H1 (cell line): ENCODE data around the gene FAM149B1. TPM values are rescaled to one million over a fixed set of nuclear protein-coding genes. Genes with fewer than 3 reads are reported as not detected.

Experiments
- CTCF ChIA-PET: fragments of 300-600 bp; sonication (Branson Sonifier 250); formaldehyde crosslinking; loops from one replicate; lab custom pipeline; 2021; ENCODE audit not compliant: partially characterized antibody; lab: Charles Lee
- POLR2A ChIA-PET: fragments of 300-600 bp; sonication (Branson Sonifier 250); formaldehyde crosslinking; loops from one replicate; lab custom pipeline; 2021; ENCODE audit warnings: inconsistent platforms; ENCODE audit not compliant: partially characterized antibody; lab: Charles Lee
- DNase-seq, 2 experiments: peaks; one replicate each; pipeline versions ENCODE4 v3.0.0 to v3.0.0-alpha.2; 2010 to 2022; ENCODE audit warnings: low spot score in 2 of 2, low read depth in 1 of 2, mixed read lengths in 1 of 2
- FAIRE-seq: peaks from 2 replicates; lab custom pipeline; 2011; peaks lifted over from hg19 to GRCh38; lab: Jason Lieb, UNC
- H2AFZ ChIP-seq: 2 replicates; pipeline ENCODE4 v1.8.1; 2012; ENCODE audit warnings: low read length, inconsistent platforms
- H2AK5ac ChIP-seq: 2 replicates; pipeline ENCODE4 v1.6.1; 2013; ENCODE audit warnings: low read depth, low read length
- H2BK120ac ChIP-seq: replicated peaks from 2 replicates; pipeline ENCODE3; 2013; ENCODE audit warnings: low read depth, low read length, inconsistent platforms
- H2BK12ac ChIP-seq: 2 replicates; pipeline ENCODE4 v1.6.1; 2013; ENCODE audit warnings: low read depth, low read length
- H2BK15ac ChIP-seq: 2 replicates; pipeline ENCODE4 v1.6.1; 2013; ENCODE audit warnings: low read length
- H2BK20ac ChIP-seq: 2 replicates; pipeline ENCODE4 v1.6.1; 2013; ENCODE audit warnings: low read length
- H2BK5ac ChIP-seq: 2 replicates; pipeline ENCODE4 v1.6.1; 2013; ENCODE audit warnings: low read depth, low read length
- H3K14ac ChIP-seq: 2 replicates; pipeline ENCODE4 v1.6.1; 2013; ENCODE audit warnings: inconsistent platforms; ENCODE audit not compliant: insufficient read length
- H3K18ac ChIP-seq: 2 replicates; pipeline ENCODE4 v1.6.1; 2013; ENCODE audit warnings: low read length; ENCODE audit errors: extremely low read depth
- H3K23ac ChIP-seq: 2 replicates; pipeline ENCODE4 v1.6.1; 2013; ENCODE audit warnings: inconsistent platforms; ENCODE audit not compliant: insufficient read length
- H3K23me2 ChIP-seq: 2 replicates; pipeline ENCODE4 v1.6.1; 2013; ENCODE audit warnings: low read depth, low read length
- H3K27ac ChIP-seq: 2 replicates; pipeline ENCODE4 v1.6.1; 2011; ENCODE audit warnings: low read depth, low read length, inconsistent platforms
- H3K27me3 ChIP-seq, 4 experiments: replicated peaks in 1 of 4; 1 replicate in 1 of 4; 2 replicates in 3 of 4; pipeline versions ENCODE4 v1.6.1 to v1.8.1; 2011 to 2013; ENCODE audit warnings: low read length in 3 of 4, mild to moderate bottlenecking in 3 of 4, inconsistent platforms in 2 of 4, mixed read lengths in 2 of 4, moderate library complexity in 1 of 4; ENCODE audit not compliant: control insufficient read depth in 3 of 4, insufficient read depth in 3 of 4; ENCODE audit errors: extremely low read depth in 1 of 4
- H3K36me3 ChIP-seq, 4 experiments: 2 replicates each; pipeline versions ENCODE4 v1.6.1 to v1.8.1; 2011 to 2013; ENCODE audit warnings: mild to moderate bottlenecking in 4 of 4, low read length in 3 of 4, moderate library complexity in 2 of 4, control low read depth in 1 of 4, inconsistent platforms in 1 of 4; ENCODE audit not compliant: insufficient read depth in 4 of 4, control insufficient read depth in 2 of 4
- H3K4ac ChIP-seq: replicated peaks from 2 replicates; pipeline ENCODE3; 2013; ENCODE audit warnings: low read length, low read depth, mixed read lengths, inconsistent platforms; ENCODE audit not compliant: insufficient read length
- H3K4me1 ChIP-seq, 4 experiments: replicated peaks in 1 of 4; 1 replicate in 1 of 4; 2 replicates in 3 of 4; pipeline versions ENCODE4 v1.6.1 to v1.8.1; 2011 to 2013; ENCODE audit warnings: low read length in 3 of 4, inconsistent platforms in 2 of 4, mixed read lengths in 1 of 4; ENCODE audit not compliant: insufficient read depth in 4 of 4, control insufficient read depth in 3 of 4
- H3K4me2 ChIP-seq, 2 experiments: 2 replicates each; pipeline versions ENCODE4 v1.6.1 to v1.8.1; 2011 to 2013; ENCODE audit warnings: low read depth in 2 of 2, low read length in 2 of 2, control low read depth in 1 of 2, inconsistent platforms in 1 of 2, mild to moderate bottlenecking in 1 of 2; ENCODE audit not compliant: insufficient read depth in 1 of 2
- H3K4me3 ChIP-seq, 4 experiments: fragments of 200-600, 300-600 bp in 1 of 4; sonication (generic), shearing (Covaris generic), sonication (Bioruptor Twin) in 1 of 4; 2 replicates each; pipeline versions ENCODE4 v1.5.1 to v1.8.1; 2011 to 2016; ENCODE audit warnings: low read length in 4 of 4, low read depth in 3 of 4, control low read depth in 2 of 4, inconsistent platforms in 2 of 4, mild to moderate bottlenecking in 2 of 4, mixed read lengths in 1 of 4, moderate library complexity in 1 of 4; ENCODE audit not compliant: insufficient read depth in 2 of 4; ENCODE audit errors: extremely low read depth in 1 of 4
- H3K56ac ChIP-seq: replicated peaks from 2 replicates; pipeline ENCODE3; 2013; ENCODE audit warnings: low read depth, mild to moderate bottlenecking, mixed read lengths, low read length, inconsistent platforms; ENCODE audit not compliant: insufficient read length
- H3K79me1 ChIP-seq: 2 replicates; pipeline ENCODE4 v1.6.1; 2013; ENCODE audit warnings: low read depth, low read length, control low read depth
- H3K79me2 ChIP-seq, 2 experiments: 2 replicates each; pipeline versions ENCODE4 v1.6.1 to v1.8.1; 2012 to 2013; ENCODE audit warnings: low read length in 2 of 2, mild to moderate bottlenecking in 2 of 2, inconsistent platforms in 1 of 2; ENCODE audit not compliant: insufficient read depth in 2 of 2, control insufficient read depth in 1 of 2
- H3K9ac ChIP-seq, 4 experiments: replicated peaks in 1 of 4; 1 replicate in 1 of 4; 2 replicates in 3 of 4; pipeline versions ENCODE4 v1.6.1 to v1.8.1; 2011 to 2013; ENCODE audit warnings: low read depth in 3 of 4, low read length in 3 of 4, control low read depth in 2 of 4, mild to moderate bottlenecking in 2 of 4, moderate library complexity in 2 of 4, inconsistent platforms in 1 of 4; ENCODE audit errors: extremely low read depth in 1 of 4
- H3K9me3 ChIP-seq, 2 experiments: 2 replicates each; pipeline versions ENCODE4 v1.6.1 to v1.8.1; 2012 to 2013; ENCODE audit warnings: mild to moderate bottlenecking in 2 of 2, moderate library complexity in 2 of 2, control low read depth in 1 of 2, inconsistent platforms in 1 of 2, low read depth in 1 of 2, low read length in 1 of 2, mixed read lengths in 1 of 2; ENCODE audit not compliant: insufficient read depth in 2 of 2
- H4K20me1 ChIP-seq, 2 experiments: replicated peaks in 1 of 2; 2 replicates each; pipeline versions ENCODE3 to v1.8.1; 2011 to 2013; ENCODE audit warnings: inconsistent platforms in 2 of 2, low read length in 2 of 2, mild to moderate bottlenecking in 1 of 2; ENCODE audit not compliant: insufficient read depth in 2 of 2, control insufficient read depth in 1 of 2
- H4K5ac ChIP-seq: 2 replicates; pipeline ENCODE4 v1.6.1; 2013; ENCODE audit warnings: low read length, low read depth, mixed read lengths, inconsistent platforms; ENCODE audit not compliant: insufficient read length
- H4K8ac ChIP-seq: 2 replicates; pipeline ENCODE4 v1.8.0; 2013; ENCODE audit warnings: mild to moderate bottlenecking, moderate library complexity, low read length, inconsistent platforms; ENCODE audit not compliant: insufficient read depth; ENCODE audit errors: extremely low read depth
- H4K91ac ChIP-seq: replicated peaks from 2 replicates; pipeline ENCODE3; 2013; ENCODE audit warnings: low read length, mixed read lengths, inconsistent platforms; ENCODE audit not compliant: insufficient read length
- BCL11A ChIP-seq, 2 experiments: IDR thresholded peaks; one replicate each; pipeline ENCODE4 v1.6.1; 2011; ENCODE audit warnings: low read depth in 2 of 2, low read length in 2 of 2, mild to moderate bottlenecking in 2 of 2
- FOSL1 ChIP-seq: IDR thresholded peaks from 2 replicates; pipeline ENCODE4 v1.6.1; 2011; ENCODE audit warnings: mild to moderate bottlenecking, low read depth, low read length, moderate library complexity; ENCODE audit not compliant: insufficient read depth
- MAX ChIP-seq: IDR thresholded peaks from 2 replicates; pipeline ENCODE4 v1.6.1; 2012; ENCODE audit warnings: inconsistent platforms
- RFX5 ChIP-seq: IDR thresholded peaks from 2 replicates; pipeline ENCODE4 v1.6.1; 2011; ENCODE audit warnings: low read depth, low read length, improper control_type of control experiment, borderline replicate concordance
- WGBS, 2 experiments: shearing (Covaris generic) in 1 of 2; methylation state at CpG; one replicate each; pipeline versions ENCODE4 v1.1.6 to v1.1.7; 2013 to 2015; ENCODE audit warnings: low lambda C conversion rate in 2 of 2, mixed read lengths in 2 of 2, inconsistent platforms in 1 of 2, low coverage in 1 of 2, missing lambda C conversion rate in 1 of 2; ENCODE audit not compliant: insufficient replicate concordance in 2 of 2, insufficient coverage in 1 of 2, insufficient read length in 1 of 2; ENCODE audit errors: extremely low coverage in 1 of 2, missing lambda C conversion rate in 1 of 2; 5-methylcytosine and 5-hydroxymethylcytosine counted together
- polyA plus RNA-seq, 7 experiments: library from polyadenylated mRNA; depleted of rRNA in 3 of 7; stranded (reverse) in 5 of 7; unstranded in 2 of 7; fragments of >200 nt in 5 of 7; fragments of 200-250 nt in 2 of 7; gene quantifications; 1 replicate in 5 of 7; 2 replicates in 1 of 7; 4 replicates in 1 of 7; pipeline versions ENCODE4 v1.2.1 to v1.2.3, GENCODE V29; 2011 to 2013; ENCODE audit warnings: missing spikeins in 2 of 7, mixed read lengths in 2 of 7
- total RNA-seq: library from RNA; stranded (reverse); fragmentation: NEBNext Ultra II Directional; extraction: Animal tissue kit (Norgen Biotek cat#: 25700); gene quantifications from 2 replicates; pipeline ENCODE4 v1.2.1, GENCODE V29; 2021

FAM149B1 gene
- total and polyA plus RNA-seq, 2 of the 8 experiments (the other 6 are each of a cell fraction or from before 2014, with no cell fraction given): 16.8 to 21.9 TPM

DNA sequence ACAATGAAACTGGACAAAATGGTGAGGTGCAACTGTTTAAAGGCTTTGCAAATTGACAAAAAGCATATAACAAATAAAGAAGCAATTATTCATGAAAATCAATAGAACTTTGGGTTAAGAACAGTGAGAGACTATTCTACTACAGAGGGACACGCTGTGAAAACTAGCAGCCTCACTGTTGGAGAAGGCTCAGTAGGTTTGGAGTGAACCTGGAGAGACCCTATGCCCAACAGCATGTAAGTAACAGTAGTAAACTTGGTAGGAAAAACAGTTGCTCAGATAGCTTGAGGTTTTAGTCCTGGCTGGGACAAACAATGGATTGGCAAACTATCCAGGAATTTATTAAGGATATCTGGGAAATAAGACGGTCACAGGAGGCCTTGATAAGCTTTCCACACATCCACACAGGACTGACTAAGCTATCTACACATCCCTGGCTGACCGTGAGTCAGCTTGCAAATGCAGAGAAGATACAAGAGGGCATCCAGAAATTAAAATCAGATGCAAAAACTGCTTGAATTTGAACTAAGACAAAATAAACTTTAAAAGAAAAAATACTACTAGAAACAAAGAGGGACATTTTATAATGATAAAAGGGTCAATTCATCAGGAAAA is 15.9 kb downstream of the FAM149B1 start:
- Histone ChIP-seq H4K8ac (no peak overlapping the region), H3K79me2 (no peaks in the 10 kb centered on the region), H4K91ac (no peak overlapping the region), H2AK5ac (no peak overlapping the region), H3K4me2 (no peak overlapping the region), H3K14ac (no peak overlapping the region), H3K18ac (no peak overlapping the region), H3K23me2 (no peaks in the 10 kb centered on the region), H3K27ac (no peak overlapping the region), H2BK20ac (no peak overlapping the region), H3K9ac (no peak overlapping the region), H3K27me3 (no peaks in the 10 kb centered on the region), H4K20me1 (no peaks in the 10 kb centered on the region), H3K4me1 (no peaks in the 10 kb centered on the region), H2BK15ac (no peak overlapping the region), H2AFZ (no peak overlapping the region), H2BK12ac (no peak overlapping the region), H3K9me3 (no peaks in the 10 kb centered on the region), H4K5ac (no peak overlapping the region), H3K56ac (no peak overlapping the region), H3K23ac (no peak overlapping the region), H3K4me3 (no peak overlapping the region), H2BK5ac (no peak overlapping the region), H3K4ac (no peak overlapping the region), H3K79me1 (no peaks in the 10 kb centered on the region), H3K36me3 (peaks cover 0 to 3% (median 0%) of the 10 kb centered on the region in 4 experiments; a peak in 1 of 8 replicates), H2BK120ac (no peak overlapping the region)
- WGBS, 2 experiments: 84% methylated on average over 3 of the region's 3 CpGs; no CpG with 5 or more reads in 1 of the 2 experiments
- no peak for TF ChIP-seq RFX5
- no peak for TF ChIP-seq FOSL1
- TF ChIP-seq MAX: no peak
- no peak for TF ChIP-seq BCL11A (IDR thresholded peaks at IDR 0.05; ENCODE audit: low read depth in 2 of 2, low read length in 2 of 2)
- FAIRE-seq (no peak), DNase-seq (no peak)
- POLR2A ChIA-PET: interaction anchor here (0.6 to 2.0 kb wide), 3 partner anchors 15 to 135 kb away, joined by 3 to 5 read pairs (median 3); partner anchors contain the start of gene DNAJC9
- CTCF ChIA-PET: no interaction called here
